Cerebellar nuclear complex (tissue), 1 donor: ENCODE results near the gene PLAC9.
A peak's percentile ranks its signal among the peaks of the same experiment; 100 is the strongest.

Experiments used
- DNase-seq, 2 experiments: peaks; one replicate each; lab custom pipeline; 2025; lab: John Stamatoyannopoulos, UW

The PLAC9 gene

DNA sequence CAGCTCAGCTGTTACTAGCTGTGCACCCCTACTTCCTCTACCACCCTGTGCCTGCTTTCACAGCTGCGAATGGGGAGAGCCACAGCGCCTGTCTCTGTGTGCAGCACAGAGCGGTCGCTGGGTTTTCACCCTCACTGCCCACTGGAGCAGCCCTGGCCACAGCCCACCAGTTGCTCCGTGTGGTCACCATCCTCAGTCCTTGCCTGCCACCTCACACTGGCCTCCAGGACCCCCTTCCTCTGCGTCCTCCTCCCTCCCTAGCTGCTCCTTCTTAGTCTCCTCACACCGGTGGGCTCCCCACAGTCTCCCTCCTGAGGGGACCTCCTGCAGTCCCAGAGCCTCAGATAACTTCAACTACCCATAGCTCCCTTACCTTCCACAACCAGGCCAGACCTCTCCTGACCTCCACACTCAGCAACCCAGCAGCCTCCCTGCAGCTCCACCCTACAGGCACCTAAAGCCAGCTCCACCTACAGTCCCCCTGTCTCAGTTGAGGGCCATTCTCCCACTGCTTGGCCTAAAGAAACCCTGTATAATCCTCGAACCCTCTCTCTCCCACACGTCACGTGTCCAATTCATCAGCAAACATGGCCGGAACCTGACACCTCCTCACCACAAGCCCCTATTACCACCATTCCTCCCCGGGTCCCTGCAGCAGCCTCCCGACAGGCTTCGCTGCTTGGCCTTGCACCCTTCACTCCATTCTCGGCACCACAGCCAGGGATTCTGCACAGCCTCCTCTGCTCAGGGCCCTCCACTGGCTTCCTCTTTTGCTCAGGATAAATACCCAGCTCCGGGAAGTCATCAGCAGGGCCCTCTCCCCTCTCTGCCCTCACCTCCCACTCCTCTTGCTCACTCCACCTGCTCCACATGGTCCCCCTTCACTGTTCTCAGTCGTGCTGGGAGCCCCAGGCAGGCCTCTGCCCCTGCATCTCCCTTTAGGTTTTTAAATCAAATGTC is 28.1 kb downstream of the PLAC9 start:
- DNase-seq: no peak

DNA sequence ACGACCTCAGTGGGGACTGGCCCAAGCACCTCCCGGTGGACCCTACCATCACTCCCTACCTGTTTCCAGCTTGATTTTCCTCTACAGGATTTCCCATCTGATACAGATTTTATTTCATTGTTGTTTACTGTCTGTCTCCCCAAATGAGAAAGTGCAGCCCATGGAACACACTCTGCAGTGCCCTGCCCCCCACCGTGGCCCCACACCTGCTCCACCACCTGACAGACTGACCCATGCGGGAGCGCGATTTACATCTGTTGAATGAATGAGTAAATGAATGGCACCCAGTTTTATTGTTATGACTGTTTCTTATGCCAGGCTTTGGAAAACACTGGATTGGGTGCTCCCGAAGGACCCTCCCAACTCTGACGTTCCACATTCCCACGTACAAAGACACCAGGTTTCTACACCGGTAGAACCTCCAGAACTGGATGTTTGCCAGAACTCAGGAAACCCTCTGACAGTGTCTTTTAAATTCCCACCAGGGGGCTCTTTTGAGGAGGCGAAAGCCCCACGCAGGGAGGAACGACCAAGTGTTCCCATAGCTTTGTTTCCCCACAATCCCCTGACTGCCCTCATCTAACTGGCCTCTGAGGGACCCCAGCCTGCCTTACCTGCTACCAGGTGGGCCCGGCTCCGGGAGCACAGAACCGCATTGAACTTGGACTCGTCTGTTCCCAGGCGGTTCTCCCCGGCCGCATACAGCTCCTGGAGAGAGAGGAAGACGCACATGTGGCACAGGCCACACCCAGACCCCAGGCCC is 29.0 kb downstream of the PLAC9 start:
- DNase-seq: peak in 1 of 2 experiments; percentile 16

DNA sequence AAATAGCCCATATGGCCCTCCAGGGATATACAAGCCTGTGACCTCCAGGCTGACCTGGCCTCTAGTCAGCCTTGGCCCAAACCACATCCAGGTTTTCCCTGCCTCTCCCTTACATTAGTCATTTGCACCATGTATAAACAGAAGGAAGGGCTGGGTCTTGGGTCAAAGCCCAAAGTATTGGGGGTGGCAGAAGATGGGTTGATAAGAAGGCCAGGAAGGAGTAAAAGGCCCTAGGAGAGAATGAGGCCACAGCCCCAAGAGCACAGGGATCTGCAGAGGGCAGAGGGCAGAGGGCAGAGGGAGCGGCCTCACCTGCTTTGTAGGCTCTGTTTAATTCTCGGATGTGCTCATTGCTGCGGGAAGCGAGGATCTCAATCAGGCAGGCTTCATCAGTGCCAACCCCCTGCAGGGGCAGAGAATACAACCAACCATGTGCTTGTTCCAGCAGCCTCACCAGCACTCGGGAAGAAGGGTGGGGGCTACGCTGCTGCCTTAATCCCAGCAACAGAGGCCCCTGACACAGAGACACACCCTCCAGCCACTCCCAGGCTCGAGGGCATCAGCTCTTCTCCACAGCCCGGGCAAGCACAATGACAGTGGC is 31.3 kb downstream of the PLAC9 start:
- peak in 1 of 2 experiments; percentile 37 for DNase-seq

DNA sequence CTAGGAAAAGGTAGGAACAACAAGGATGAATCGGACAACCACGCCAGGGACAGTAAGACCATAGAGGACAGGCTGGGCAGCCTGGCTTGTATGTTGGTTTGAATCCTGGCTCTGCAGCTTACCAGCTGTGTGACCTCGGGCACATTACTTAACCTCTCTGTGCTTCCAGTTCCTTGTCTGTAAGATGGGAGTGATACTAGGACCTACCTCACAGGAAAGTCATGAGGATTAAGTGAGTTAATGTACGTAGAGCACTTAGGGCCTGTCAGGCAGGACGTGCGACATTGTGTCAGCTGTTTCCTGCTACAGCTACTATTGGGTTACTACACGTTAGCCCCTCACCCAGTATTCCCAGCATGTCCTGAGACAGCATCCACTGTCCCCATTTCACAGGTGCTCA is 32.1 kb downstream of the PLAC9 start:
- no peak for DNase-seq

DNA sequence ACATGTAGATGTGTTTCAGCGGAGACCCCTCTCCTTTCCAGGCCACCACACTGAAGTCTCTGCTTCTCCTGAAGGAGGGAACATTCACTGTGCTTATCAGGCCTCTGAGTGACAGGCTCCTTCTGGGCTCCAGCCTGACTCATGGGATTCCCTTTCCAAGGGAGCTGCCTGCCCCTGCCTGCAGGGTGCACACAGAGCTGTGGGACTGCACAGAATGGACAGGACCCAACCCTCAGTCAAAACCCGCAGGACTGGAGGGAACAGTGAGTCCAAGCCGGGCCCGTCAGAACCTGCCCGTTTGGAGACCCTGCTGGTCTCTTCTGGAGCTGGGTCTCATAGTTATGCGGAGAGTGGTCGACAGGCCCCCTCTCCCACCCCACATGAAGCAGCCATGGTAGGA is 32.6 kb downstream of the PLAC9 start:
- DNase-seq: no peak

DNA sequence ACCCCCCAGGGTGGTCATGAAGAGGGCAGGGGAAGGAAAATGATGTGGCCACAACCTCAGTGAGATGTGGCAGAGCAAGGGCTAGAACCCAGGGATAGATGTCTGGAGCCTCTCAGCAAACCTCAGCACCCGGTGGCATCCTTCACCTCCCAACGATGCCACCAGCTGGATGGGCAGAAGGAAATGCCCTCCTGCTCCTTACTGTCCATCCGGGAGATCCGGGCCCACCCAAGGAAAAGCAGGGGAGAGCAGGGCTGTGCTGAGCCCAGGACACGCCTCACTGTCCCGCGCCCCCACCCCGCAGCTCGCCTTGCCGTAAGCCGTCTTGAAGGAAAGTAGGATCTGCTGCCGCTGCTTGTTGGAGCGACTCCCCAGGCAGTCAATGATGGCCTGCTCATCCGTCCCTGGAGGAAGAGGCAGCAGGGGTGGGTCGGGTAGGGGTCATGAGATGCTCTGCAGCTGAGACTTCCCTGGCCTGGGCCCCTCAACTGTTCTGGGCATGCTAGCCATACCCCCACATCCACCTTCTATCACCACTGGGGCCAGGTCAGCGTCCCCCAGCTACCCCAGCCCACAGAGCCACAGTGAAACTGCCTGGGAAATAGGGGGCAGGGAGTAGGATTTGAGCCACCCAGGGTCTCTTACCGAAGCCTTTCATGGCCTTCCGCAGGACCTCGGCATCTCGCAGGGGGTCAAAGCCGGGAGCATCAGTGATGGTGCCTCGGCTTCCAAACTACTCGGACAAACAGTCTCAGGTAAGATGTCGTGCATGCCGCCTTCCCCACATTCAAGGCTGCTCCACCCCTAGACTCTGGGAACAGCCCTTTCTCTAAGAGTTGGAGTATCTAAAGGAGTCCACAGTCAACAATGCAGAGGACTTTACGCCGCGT is 34.3 kb downstream of the PLAC9 start:
- DNase-seq: no peak

DNA sequence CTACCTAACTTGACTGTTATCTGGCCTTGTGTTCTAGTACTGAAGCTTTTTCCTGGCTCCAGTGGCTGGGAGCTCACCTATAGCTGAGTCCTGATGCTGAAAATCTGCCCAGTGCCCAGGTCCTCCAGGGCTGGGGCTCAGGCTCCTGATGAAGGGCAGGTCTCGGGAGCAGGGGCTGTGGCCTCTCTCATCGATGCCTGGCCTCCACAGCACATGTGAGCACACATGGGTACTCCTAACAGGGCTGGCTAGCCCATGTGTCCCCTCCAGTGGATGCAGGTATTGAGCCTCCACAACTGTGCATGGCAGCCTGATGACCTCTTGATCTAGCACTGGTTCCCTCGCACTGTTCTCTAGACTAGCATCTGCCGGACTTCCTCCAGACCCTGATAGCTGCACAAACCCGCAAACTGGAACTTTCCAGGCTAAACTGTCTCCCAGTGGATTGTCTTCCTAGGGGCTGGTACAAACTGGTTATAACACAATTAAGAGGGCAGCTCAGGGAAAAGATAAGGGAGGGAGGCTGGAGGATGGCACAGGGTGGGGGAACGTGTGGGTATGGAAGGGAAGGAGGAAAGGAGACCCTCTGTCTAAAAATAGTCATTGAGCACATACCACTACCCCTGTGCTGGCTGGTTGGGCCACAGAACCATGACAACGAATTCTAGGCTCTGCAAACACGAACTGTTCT is 35.1 kb downstream of the PLAC9 start:
- no peak for DNase-seq

DNA sequence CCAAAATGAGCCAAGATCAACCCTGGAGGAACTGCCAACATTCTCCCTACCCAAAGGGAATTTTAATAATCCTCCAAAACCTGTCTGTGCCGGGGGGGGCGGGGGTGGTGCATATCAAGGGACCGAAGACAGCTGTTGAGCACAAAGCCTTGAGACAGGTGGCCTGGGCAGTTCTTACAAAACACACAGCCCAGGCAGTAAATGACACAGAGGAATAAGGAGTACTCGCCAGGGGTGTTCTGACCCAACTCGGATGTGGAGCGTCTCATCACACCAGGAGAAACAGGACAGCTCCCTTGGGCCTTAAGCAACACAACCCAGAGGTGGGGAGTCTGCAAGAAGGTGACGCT is 35.6 kb downstream of the PLAC9 start:
- no peak for DNase-seq

DNA sequence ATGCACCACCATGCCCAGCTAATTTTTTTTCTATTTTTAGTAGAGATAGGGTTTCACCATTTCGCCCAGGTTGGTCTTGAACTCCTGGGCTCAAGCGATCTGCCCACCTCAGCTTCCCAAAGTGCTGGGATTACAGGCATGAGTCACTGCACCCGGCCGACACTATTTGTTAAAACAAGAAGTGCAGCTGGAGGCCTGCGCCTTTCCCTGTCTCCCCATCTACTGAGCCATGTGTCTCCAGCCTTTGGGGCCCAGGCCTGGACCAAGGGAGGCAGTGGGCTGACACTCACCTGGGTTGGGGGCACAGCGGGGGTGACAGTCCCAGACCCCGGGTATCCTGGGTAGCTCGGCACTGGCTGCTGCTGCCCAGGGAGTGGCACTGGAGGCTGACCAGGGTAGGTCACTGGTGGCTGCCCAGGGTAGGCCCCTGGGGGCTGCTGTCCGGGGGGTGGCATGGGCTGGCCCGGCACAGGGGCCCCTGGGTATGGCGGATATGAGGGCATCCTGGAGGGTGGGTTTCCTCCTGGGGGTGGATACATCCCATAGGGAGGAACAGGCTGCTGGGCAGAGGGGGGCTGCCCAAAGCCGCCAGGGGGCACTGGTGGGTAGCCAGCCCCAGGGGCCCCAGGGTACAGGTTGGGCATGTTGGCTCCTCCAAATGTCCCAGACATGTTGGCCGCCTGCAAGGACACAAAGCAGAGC is 36.3 kb downstream of the PLAC9 start:
- DNase-seq: no peak

DNA sequence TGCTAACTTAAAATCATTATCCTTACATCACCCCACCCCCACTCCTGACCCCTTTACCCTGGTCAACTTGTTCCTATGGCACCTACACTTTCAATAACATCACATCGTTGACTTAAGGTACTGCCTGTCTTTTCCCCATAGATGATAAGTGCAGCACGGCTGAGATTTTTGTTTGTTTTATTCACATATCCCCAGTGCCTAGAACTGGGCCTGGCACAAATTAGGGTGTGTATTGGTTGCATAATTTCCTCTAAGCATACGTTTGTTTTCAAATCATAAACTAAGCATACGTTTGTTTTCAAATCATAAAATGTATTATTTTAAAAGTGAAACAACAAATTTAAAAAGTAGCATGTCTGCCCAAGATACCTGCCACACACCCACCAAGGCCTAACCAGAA is 37.5 kb downstream of the PLAC9 start:
- no peak for DNase-seq

DNA sequence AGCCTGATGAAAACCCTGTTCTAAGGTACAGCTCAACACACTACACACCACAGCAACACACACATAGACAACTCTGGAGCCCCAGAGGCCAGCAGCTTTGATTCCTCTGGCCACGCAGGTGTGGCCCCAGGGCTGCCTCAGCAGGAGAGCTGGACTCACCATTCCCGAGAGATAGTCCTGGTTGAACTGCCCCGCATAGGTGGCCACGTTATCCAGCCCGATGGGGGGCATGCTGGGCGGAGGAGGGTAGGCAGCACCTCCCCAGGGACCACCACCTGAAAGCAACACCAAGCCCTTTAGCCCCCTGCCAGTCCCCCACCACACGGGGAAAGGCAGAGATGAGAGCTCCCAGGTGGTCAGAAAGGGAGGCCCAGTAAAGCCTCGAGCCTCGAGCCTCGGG is 38.1 kb downstream of the PLAC9 start:
- no peak for DNase-seq

DNA sequence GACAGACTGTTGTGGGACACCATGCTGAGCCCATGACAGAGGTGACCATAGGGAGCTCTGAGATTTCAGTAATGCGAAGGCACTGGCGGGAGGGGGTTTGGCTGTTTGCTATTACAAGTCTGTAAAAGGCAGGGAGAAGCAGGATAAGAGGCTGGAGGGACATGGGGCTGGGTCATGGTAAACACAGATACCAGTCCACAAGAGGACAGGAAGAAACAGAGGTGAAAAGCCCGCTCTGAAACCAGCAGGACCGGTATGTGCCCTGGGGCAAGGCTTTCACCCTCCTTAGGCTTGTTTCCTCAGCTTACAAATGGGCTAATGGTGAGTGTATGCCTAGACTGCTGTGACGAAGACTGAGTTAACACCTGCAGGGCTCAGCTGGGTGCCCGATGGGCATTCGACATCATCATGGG is 38.7 kb downstream of the PLAC9 start:
- DNase-seq: no peak

DNA sequence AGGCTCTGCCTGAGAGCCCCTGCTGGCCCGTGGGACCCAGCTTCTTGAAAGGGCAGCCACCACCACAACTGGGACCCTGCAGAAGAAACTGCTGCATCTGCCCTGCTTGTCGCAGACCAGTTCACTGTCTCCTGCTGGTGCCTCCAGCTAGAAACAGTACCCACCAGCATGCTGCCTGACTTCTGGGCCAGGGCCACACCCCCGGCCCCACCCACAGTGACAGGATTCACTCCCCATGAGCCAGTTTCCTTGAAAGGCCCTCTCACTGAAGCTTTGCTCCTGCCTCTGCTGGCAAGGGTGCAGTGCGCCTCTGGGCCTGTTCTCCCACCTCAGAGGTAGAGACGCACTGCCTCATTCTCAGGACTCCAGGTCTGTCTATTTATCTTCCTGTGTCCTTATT is 40.4 kb downstream of the PLAC9 start:
- no peak for DNase-seq

DNA sequence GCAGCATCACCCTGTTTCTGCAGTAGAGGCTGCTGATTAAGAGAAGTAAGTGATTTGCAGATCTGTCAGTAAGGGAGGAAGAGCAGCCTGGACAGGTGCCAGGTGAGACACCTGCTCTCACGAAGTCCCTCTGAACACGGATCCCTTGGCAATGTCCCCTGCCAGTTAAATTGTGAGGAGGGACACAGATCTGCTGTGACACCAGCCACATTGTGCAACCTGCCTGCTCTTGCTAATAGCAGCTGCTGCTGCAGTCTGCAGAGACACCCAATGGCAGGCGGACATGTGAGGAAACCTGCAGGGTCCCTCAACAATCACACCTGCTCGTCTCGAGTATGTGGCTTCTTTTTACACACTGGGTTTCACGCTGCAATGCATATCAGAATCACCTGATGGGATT is 40.9 kb downstream of the PLAC9 start:
- no peak for DNase-seq

DNA sequence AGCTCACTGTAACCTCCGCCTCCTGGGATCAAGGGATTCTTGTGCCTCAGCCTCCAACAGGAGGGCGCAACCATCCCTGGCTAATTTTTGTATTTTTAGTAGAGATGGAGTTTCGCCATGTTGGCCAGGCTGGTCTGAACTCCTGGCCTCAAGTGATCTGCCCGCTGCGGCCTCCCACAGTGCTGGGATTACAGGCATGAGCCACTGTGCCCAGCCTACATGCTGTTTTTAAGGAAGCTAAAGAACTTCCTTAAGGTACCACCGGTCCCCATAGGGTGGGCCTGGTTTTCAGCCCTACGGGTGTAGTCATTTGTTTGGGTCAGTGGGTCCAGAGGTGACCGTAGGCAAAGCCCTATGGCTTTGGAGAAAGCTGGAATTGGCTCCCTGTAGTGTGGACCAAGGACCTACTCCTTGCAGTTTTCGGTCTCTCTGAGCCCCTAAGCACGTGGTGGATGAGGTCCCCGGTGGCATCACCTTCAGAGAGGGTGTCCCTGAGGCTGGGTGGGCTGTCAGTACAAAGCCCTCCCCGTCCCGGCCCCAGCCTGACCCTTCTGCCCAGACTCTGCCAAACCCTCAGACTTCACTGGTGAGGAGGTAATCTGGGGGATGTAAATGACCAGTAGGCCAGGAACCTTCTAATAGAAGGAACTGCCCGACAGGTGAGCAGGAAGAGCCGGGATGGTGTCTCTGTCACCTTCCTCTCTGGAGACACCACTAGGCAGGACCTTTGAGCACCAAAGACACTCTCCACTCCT is 42.3 kb downstream of the PLAC9 start:
- no peak for DNase-seq

DNA sequence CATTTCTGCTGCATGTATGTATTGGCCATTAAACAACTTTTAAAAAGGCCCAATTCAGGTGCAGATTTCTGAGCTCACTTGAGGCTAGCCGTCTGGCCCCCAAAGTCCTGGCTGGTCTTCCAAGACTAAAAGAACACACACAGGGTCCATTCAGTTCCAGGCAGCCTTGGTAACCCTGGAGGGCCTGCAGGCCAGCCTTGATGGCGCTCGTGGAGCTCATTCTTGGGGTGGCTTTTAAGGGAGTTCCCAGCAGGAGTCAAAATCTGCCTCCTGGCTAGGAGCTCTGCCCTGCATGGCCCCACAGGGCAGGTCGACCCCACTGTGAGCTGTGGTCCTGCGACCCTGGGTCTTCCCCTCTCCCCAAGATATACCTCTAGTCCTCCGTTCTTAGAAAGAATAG is 44.0 kb downstream of the PLAC9 start:
- no peak for DNase-seq

DNA sequence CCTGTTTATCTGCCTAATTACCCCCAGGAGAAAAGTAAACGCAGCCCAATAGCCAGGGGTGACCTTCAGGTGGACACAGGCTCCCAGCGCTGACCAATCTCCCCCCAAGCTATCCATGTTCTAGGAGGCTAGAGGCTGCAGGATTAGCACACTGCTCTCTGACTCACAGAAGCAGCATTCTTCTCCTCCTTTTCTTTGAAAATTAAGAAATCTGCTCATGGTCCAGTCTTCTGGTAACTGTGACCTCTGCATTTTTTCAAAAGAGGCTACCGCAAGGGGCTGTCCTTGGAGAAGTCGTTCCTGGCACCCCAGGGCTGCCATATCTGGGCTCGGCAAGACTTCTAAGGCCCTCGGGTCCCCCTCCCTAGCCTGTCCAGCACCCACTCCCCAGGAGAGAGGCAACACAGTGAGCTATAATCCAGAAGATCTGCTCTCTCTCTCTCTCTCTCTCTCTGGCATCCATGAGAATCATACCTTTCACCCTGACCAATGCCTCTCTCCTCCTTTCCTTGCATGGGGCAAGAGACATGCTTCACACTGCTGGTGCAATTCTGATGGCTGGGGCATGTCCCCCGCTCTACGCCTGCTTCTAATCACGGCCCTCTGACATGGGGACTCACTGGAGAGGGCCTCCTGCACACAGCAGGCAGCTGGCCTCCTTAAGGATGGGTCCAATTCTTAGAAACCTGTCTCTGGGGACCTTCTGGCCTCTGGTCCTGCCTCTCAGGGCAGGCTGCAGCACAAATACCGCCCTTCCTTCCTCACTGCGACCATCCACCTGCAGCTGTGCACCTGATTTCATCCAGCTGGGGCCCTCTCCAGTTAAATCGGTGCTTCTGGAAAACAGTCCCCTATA is 45.5 kb downstream of the PLAC9 start:
- DNase-seq: no peak

DNA sequence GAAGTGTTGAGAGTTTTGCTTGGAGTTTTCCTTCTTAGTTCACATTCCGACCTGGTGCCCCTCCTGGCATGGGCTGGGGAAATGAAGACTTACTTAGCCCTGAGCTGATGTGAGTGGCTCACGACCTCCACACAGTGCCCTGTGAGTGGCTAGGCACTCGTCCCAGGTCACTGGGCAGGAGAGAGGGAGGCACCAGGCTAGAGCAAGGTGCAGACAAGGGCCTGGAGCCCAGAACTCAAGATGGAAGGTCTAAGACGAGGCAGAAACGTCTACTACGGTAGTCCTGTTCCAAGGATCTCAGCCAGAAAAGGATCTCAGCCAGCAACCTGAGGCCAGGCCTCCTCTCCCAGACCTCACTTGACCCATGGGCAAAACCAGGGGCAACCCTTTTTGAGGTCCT is 50.5 kb downstream of the PLAC9 start:
- DNase-seq: no peak

DNA sequence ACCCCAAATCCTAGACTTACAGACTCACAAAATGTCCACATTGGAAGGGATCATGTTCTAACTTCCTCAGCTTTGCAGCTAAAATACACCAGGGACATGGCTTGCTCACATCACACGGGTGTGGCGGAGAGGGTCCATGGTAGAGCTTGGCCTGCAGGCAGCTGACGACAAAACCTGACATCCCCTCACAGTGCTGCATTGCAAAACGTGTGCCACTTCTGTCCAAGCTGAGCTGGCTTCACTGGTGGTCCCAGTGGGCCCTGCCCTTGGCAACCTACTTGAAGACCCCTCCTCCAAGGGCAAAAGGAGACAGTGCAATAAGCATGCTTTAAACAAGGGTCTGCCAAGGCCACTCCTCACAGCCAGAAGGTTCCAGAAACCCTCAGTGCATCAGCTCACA is 50.9 kb downstream of the PLAC9 start:
- DNase-seq: no peak
